ENCODE data around the gene MYT1. TPM values are rescaled to one million over a fixed set of nuclear protein-coding genes. Genes with fewer than 3 reads are reported as not detected.
"Not testable (repeated sequence)": the region's sequence is repeated elsewhere in the genome, so short reads cannot be mapped to it uniquely, and the experiment has no call there.

MYT1 gene
- total and polyA plus RNA-seq, 2 of the 8 experiments (the other 6 are each of a cell fraction or from before 2014, with no cell fraction given) = 0.63 to 2.0 TPM

DNA sequence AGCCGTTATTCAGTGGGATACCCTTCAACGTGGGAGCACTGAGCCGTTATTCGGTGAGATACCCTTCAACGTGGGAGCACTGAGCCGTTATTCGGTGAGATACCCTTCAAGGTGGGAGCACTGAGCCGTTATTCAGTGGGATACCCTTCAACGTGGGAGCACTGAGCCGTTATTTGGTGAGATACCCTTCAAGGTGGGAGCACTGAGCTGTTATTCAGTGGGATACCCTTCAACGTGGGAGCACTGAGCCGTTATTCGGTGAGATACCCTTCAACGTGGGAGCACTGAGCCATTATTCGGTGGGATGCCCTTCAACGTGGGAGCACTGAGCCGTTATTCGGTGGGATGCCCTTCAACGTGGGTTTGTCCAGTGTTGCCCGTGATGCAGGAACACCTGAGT, 14.7 kb downstream of the MYT1 start:
- DNase-seq (ENCODE audit: low read depth in 1 of 2, low spot score in 2 of 2); H3K4ac ChIP-seq (replicated peaks; ENCODE audit: insufficient read length, low read depth, low read length); H4K91ac ChIP-seq (replicated peaks; ENCODE audit: insufficient read length, low read length); H4K20me1 ChIP-seq (replicated peaks in 1 of 2; ENCODE audit: control insufficient read depth in 1 of 2, insufficient read depth in 2 of 2, low read length in 2 of 2); H2BK15ac ChIP-seq (ENCODE audit: low read length); H2BK5ac ChIP-seq (ENCODE audit: low read depth, low read length); H3K9me3 ChIP-seq (ENCODE audit: insufficient read depth in 2 of 2, low read depth in 1 of 2, low read length in 1 of 2); H3K27me3 ChIP-seq (replicated peaks in 1 of 4; ENCODE audit: control insufficient read depth in 3 of 4, extremely low read depth in 1 of 4, insufficient read depth in 3 of 4, low read length in 3 of 4); H3K79me1 ChIP-seq (ENCODE audit: low read depth, low read length); H3K56ac ChIP-seq (replicated peaks; ENCODE audit: insufficient read length, low read depth, low read length); H3K4me2 ChIP-seq (ENCODE audit: insufficient read depth in 1 of 2, low read depth in 2 of 2, low read length in 2 of 2); H2AFZ ChIP-seq (ENCODE audit: low read length); H3K18ac ChIP-seq (ENCODE audit: extremely low read depth, low read length); H3K4me3 ChIP-seq (ENCODE audit: extremely low read depth in 1 of 4, insufficient read depth in 2 of 4, low read depth in 3 of 4, low read length in 4 of 4); H3K14ac ChIP-seq (ENCODE audit: insufficient read length); CTCF ChIA-PET (ENCODE audit: partially characterized antibody); H3K79me2 ChIP-seq (ENCODE audit: control insufficient read depth in 1 of 2, insufficient read depth in 2 of 2, low read length in 2 of 2); H2BK20ac ChIP-seq (ENCODE audit: low read length); H3K23ac ChIP-seq (ENCODE audit: insufficient read length); H4K5ac ChIP-seq (ENCODE audit: insufficient read length, low read depth, low read length); H3K27ac ChIP-seq (ENCODE audit: low read depth, low read length); FAIRE-seq; H3K9ac ChIP-seq (replicated peaks in 1 of 4; ENCODE audit: extremely low read depth in 1 of 4, low read depth in 3 of 4, low read length in 3 of 4); H3K23me2 ChIP-seq (ENCODE audit: low read depth, low read length); H3K36me3 ChIP-seq (ENCODE audit: control insufficient read depth in 2 of 4, insufficient read depth in 4 of 4, low read length in 3 of 4); H4K8ac ChIP-seq (ENCODE audit: extremely low read depth, insufficient read depth, low read length); H2BK120ac ChIP-seq (replicated peaks; ENCODE audit: low read depth, low read length): not testable (repeated sequence)
- 96% methylated on average over 20 of the region's 20 CpGs; no CpG with 5 or more reads in 1 of the 2 experiments for WGBS, 2 experiments (ENCODE audit: extremely low coverage in 1 of 2, insufficient coverage in 1 of 2, insufficient read length in 1 of 2, insufficient replicate concordance in 2 of 2, low coverage in 1 of 2, low lambda C conversion rate in 2 of 2, missing lambda C conversion rate in 1 of 2)
- Histone ChIP-seq H2AK5ac (ENCODE audit: low read depth, low read length) (0 out of 2 replicates have a peak overlapping the region, but pooled peaks have one; percentile 39), H3K4me1 (replicated peaks in 1 of 4; ENCODE audit: control insufficient read depth in 3 of 4, insufficient read depth in 4 of 4, low read length in 3 of 4) (peaks cover 0 to 19% (median 14%) of the 10 kb centered on the region in 4 experiments; a peak in 6 of 7 replicates), H2BK12ac (ENCODE audit: low read depth, low read length) (peak overlapping the region; percentile 80; the same call in 1 of the 2 replicates)
- POLR2A ChIA-PET (ENCODE audit: partially characterized antibody) = interaction anchor here (0.9 kb wide), 1 partner anchor 9 kb away, joined by 3 read pairs; no protein-coding TSS in a partner anchor

Measured in H1 (cell line).